GM12878 (cell line): ENCODE measurements around the gene IRAK3. TPM values are rescaled to one million over a fixed set of nuclear protein-coding genes. Genes with fewer than 3 reads are reported as not detected.

ENCODE experiments used
- ATAC-seq: fragments of 200-7000 bp; cut with Tn5 transposase; 3 replicates; pipeline ENCODE4 v1.9.1; 2020; ENCODE audit warnings: mild to moderate bottlenecking, moderate library complexity
- BruUV-seq: library from RNA; stranded (reverse); fragments of 400-500 nt; replicated peaks from 2 replicates; lab custom pipeline; 2021; lab: Mats Ljungman, UMichigan
- CTCF ChIA-PET: fragments of 300-600 bp; sonication (Branson Sonifier 250); formaldehyde crosslinking; extraction: SDS; loops from one replicate; lab custom pipeline; 2021; ENCODE audit warnings: inconsistent platforms; lab: Yijun Ruan, JAX
- POLR2A ChIA-PET: fragments of 350-600 bp; formaldehyde crosslinking; extraction: SDS; loops from one replicate; lab custom pipeline; 2021; ENCODE audit warnings: inconsistent platforms; lab: Charles Lee
- RAD21 ChIA-PET: fragments of 300-600 bp; sonication (Branson Sonifier 250); formaldehyde crosslinking; loops from one replicate; lab custom pipeline; 2023; ENCODE audit warnings: antibody characterized with exemption; ENCODE audit not compliant: unreplicated experiment; lab: Charles Lee
- SMC1A ChIA-PET: fragments of 300-600 bp; sonication (Branson Sonifier 250); formaldehyde crosslinking; loops from one replicate; lab custom pipeline; 2023; ENCODE audit not compliant: unreplicated experiment, uncharacterized antibody; lab: Charles Lee
- DNase-seq: peaks from one replicate; pipeline ENCODE4 v3.0.0-alpha.2; 2011; ENCODE audit warnings: low read depth, low spot score
- FAIRE-seq: peaks from 3 replicates; lab custom pipeline; 2011; peaks lifted over from hg19 to GRCh38; lab: Jason Lieb, UNC
- H2AFZ ChIP-seq: 2 replicates; pipeline ENCODE4 v1.6.0; 2011; ENCODE audit warnings: low read depth, low read length, control low read depth; ENCODE audit not compliant: control insufficient read depth
- H3K27ac ChIP-seq: 2 replicates; pipeline ENCODE4 v1.5.1; 2011; ENCODE audit warnings: control low read depth; ENCODE audit not compliant: control insufficient read depth, insufficient read depth
- H3K27me3 ChIP-seq, 2 experiments: replicated peaks in 1 of 2; 2 replicates each; pipeline versions ENCODE4 v1.6.0 to v1.6.1; 2011; ENCODE audit warnings: low read length in 1 of 2; ENCODE audit not compliant: control insufficient read depth in 2 of 2, insufficient read depth in 2 of 2
- H3K36me3 ChIP-seq, 2 experiments: 2 replicates each; pipeline ENCODE4 v1.5.1; 2011; ENCODE audit warnings: low read length in 1 of 2; ENCODE audit not compliant: control insufficient read depth in 2 of 2, insufficient read depth in 2 of 2
- H3K4me1 ChIP-seq: 2 replicates; pipeline ENCODE4 v1.6.1; 2011; ENCODE audit warnings: mild to moderate bottlenecking, low read length, moderate library complexity, mixed read lengths; ENCODE audit not compliant: control insufficient read depth, insufficient read depth
- H3K4me2 ChIP-seq: 2 replicates; pipeline ENCODE4 v1.6.0; 2011; ENCODE audit warnings: control low read depth; ENCODE audit not compliant: control insufficient read depth, insufficient read depth
- H3K4me3 ChIP-seq: fragments of 200-600 bp; sonication (generic); 2 replicates; pipeline ENCODE4 v1.5.1; 2016
- H3K79me2 ChIP-seq: 2 replicates; pipeline ENCODE4 v1.6.0; 2011; ENCODE audit warnings: low read length; ENCODE audit not compliant: control insufficient read depth, insufficient read depth
- H3K9ac ChIP-seq: 2 replicates; pipeline ENCODE4 v1.8.0; 2011; ENCODE audit warnings: low read length, control low read depth, mixed read lengths; ENCODE audit not compliant: control insufficient read depth, insufficient read depth
- H3K9me3 ChIP-seq: replicated peaks from 3 replicates; pipeline ENCODE4 v1.5.1; 2011; ENCODE audit warnings: mild to moderate bottlenecking, low read length; ENCODE audit not compliant: control insufficient read depth, insufficient read depth
- H4K20me1 ChIP-seq: 2 replicates; pipeline ENCODE4 v1.6.0; 2011; ENCODE audit not compliant: control insufficient read depth, insufficient read depth
- HDAC6 ChIP-seq: fragments of 200-600 bp; sonication (generic); IDR thresholded peaks from one replicate; pipeline ENCODE4 v1.8.0; 2017; ENCODE audit warnings: antibody characterized with exemption; ENCODE audit not compliant: unreplicated experiment
- MYB ChIP-seq: fragments of 150-350 bp; IDR thresholded peaks from 2 replicates; pipeline ENCODE4 v1.6.1; 2014; ENCODE audit warnings: mild to moderate bottlenecking, low read depth, low read length, borderline replicate concordance
- RFX5 ChIP-seq: IDR thresholded peaks from 2 replicates; pipeline ENCODE4 v1.6.1; 2011; ENCODE audit warnings: low read depth, low read length, improper control_type of control experiment
- RUNX3 ChIP-seq: IDR thresholded peaks from 2 replicates; pipeline ENCODE4 v1.6.1; 2012; ENCODE audit warnings: low read length, inconsistent platforms
- SMARCA5 ChIP-seq: fragments of 450-650 bp; IDR thresholded peaks from 2 replicates; pipeline ENCODE4 v1.6.1; 2017; ENCODE audit warnings: mild to moderate bottlenecking
- TCF7 ChIP-seq: IDR thresholded peaks from 2 replicates; pipeline ENCODE4 v1.6.1; 2014; ENCODE audit warnings: antibody characterized with exemption, borderline replicate concordance
- ZNF24 ChIP-seq: fragments of 450-650 bp; IDR thresholded peaks from 2 replicates; pipeline ENCODE4 v1.6.1; 2017; ENCODE audit warnings: antibody characterized with exemption, mild to moderate bottlenecking
- ZNF274 ChIP-seq: IDR thresholded peaks from one replicate; pipeline ENCODE4 v1.8.0; 2011; ENCODE audit not compliant: insufficient read length, insufficient read depth
- in situ Hi-C: fragments of 300-500 bp; cut with MboI; formaldehyde crosslinking; loops from 9 replicates; pipeline ENCODE4 v1.14.3; 2018; ENCODE audit warnings: mixed read lengths
- intact Hi-C: fragments of 100-400 bp; cut with micrococcal nuclease; formaldehyde crosslinking; loops from one replicate; pipeline ENCODE4 v1.14.2; 2022; ENCODE audit not compliant: unreplicated experiment
- polyA plus RNA-seq, 11 experiments: library from polyadenylated mRNA; depleted of rRNA in 4 of 11; unstranded in 6 of 11; stranded (reverse) in 5 of 11; fragments of >200 nt; fragmentation: Nextera tagmentation in 4 of 11; fragmentation: Illumina TruSeq in 1 of 11; extraction: Ambion mirVana in 4 of 11; extraction: Trizol in 1 of 11; gene quantifications; 1 replicate in 1 of 11; 2 replicates in 10 of 11; pipeline versions ENCODE4 v1.2.1 to v1.2.3, GENCODE V29; 2011 to 2016; ENCODE audit warnings: inconsistent platforms in 2 of 11, missing spikeins in 2 of 11, low read depth in 1 of 11
- total RNA-seq, 4 experiments: library from RNA; depleted of rRNA in 3 of 4; stranded (reverse); fragments of >200 nt in 3 of 4; fragmentation: Illumina TruSeq in 1 of 4; extraction: Trizol in 1 of 4; gene quantifications; 2 replicates each; pipeline versions ENCODE4 v1.2.1 to v1.2.3, GENCODE V29; 2013 to 2021
- TF ChIP-seq, protein P1 (sequence below): fragments of 450-650 bp; IDR thresholded peaks from 2 replicates; pipeline ENCODE4 v1.6.1; 2017; ENCODE audit warnings: mild to moderate bottlenecking
- TF ChIP-seq, protein P2 (sequence below): fragments of 450-650 bp; IDR thresholded peaks from 2 replicates; pipeline ENCODE4 v1.6.1; 2017; ENCODE audit warnings: borderline replicate concordance
- TF ChIP-seq, protein P3 (sequence below): IDR thresholded peaks from 2 replicates; pipeline ENCODE4 v1.6.1; 2012; ENCODE audit warnings: low read length, inconsistent platforms

Gene IRAK3
- total and polyA plus RNA-seq, 10 of the 15 experiments (the other 5 are each of a cell fraction or from before 2014, with no cell fraction given), result 1.4 to 14.1 (median 5.4) TPM

DNA sequence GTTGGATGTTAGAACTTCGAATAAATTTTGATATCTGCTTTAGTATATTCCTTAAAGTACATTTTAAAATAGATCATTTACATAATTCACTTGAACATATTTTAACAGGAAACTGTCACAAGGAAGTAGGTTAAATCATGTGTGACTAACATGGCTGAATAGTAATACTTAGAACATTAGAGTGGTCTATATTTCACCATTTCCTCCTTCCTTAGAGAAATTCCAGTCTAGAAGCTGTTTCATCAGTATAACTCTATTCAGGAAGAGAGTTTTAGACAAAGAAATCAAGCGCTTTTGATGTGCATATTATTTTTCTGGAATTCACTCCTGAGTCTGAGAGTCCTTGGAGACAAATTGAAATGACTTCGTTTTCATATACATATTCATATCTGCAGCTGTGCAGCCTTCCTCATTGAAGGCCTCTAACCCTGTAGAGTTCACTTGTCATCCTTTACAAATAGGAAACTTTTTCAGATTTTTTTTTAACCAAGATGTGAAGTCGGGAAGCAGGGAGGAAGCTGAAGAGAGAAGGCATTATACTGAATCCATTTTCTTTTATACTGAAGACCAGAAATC is 28.4 kb downstream of the IRAK3 start (continued):
- TF ChIP-seq, protein P1, sequence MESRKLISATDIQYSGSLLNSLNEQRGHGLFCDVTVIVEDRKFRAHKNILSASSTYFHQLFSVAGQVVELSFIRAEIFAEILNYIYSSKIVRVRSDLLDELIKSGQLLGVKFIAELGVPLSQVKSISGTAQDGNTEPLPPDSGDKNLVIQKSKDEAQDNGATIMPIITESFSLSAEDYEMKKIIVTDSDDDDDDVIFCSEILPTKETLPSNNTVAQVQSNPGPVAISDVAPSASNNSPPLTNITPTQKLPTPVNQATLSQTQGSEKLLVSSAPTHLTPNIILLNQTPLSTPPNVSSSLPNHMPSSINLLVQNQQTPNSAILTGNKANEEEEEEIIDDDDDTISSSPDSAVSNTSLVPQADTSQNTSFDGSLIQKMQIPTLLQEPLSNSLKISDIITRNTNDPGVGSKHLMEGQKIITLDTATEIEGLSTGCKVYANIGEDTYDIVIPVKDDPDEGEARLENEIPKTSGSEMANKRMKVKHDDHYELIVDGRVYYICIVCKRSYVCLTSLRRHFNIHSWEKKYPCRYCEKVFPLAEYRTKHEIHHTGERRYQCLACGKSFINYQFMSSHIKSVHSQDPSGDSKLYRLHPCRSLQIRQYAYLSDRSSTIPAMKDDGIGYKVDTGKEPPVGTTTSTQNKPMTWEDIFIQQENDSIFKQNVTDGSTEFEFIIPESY, result no peak
- TF ChIP-seq HDAC6, result no peak
- TF ChIP-seq TCF7, result no peak

DNA sequence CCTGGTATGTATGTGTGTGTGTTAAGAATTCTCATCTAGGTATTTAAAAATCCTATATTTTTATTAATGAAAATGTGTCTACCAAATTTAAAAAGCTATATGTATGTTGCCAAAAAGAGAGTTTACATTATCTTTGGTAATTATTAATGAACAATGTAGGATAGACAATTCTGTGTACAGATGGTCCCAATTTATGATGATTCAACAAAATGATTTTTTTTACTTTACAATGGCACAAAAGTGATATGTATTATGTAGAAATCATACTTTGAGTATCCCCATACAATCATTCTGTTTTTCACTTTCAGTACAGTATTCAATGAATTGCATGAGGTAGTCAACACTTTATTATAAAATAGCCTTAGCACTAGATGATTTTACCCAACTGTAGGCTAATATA is 39.4 kb downstream of the IRAK3 start:
- BruUV-seq, result no TSS peak
- ChIA-PET SMC1A (interaction anchor here (1.0 to 1.5 kb wide), 2 partner anchors 21 to 31 kb away, joined by 3 to 4 read pairs; no protein-coding TSS in a partner anchor), POLR2A (no interaction called here)
- ATAC-seq, result no peak
- intact Hi-C loops, result no loop called here
- TF ChIP-seq, protein P2, sequence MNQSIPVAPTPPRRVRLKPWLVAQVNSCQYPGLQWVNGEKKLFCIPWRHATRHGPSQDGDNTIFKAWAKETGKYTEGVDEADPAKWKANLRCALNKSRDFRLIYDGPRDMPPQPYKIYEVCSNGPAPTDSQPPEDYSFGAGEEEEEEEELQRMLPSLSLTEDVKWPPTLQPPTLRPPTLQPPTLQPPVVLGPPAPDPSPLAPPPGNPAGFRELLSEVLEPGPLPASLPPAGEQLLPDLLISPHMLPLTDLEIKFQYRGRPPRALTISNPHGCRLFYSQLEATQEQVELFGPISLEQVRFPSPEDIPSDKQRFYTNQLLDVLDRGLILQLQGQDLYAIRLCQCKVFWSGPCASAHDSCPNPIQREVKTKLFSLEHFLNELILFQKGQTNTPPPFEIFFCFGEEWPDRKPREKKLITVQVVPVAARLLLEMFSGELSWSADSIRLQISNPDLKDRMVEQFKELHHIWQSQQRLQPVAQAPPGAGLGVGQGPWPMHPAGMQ, result no peak
- no peak for TF ChIP-seq ZNF274
- no peak for TF ChIP-seq RFX5
- no peak for TF ChIP-seq RUNX3
- TF ChIP-seq ZNF24, result no peak
- TF ChIP-seq, protein P3, sequence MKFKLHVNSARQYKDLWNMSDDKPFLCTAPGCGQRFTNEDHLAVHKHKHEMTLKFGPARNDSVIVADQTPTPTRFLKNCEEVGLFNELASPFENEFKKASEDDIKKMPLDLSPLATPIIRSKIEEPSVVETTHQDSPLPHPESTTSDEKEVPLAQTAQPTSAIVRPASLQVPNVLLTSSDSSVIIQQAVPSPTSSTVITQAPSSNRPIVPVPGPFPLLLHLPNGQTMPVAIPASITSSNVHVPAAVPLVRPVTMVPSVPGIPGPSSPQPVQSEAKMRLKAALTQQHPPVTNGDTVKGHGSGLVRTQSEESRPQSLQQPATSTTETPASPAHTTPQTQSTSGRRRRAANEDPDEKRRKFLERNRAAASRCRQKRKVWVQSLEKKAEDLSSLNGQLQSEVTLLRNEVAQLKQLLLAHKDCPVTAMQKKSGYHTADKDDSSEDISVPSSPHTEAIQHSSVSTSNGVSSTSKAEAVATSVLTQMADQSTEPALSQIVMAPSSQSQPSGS, result no peak
- no peak for TF ChIP-seq MYB
- TF ChIP-seq SMARCA5, result no peak
- TF ChIP-seq, all 136 proteins: peak for 0
- H3K27me3 ChIP-seq, result no peaks in the 10 kb centered on the region; a peak in 1 of 4 replicates
- FAIRE-seq (no peak), DNase-seq (no peak)
- no peak overlapping the region for H3K27ac ChIP-seq
- no peak overlapping the region for H3K4me2 ChIP-seq
- H3K79me2 ChIP-seq, result no peaks in the 10 kb centered on the region
- H3K4me3 ChIP-seq, result no peak overlapping the region
- H3K36me3 ChIP-seq, result no peaks in the 10 kb centered on the region; a peak in 1 of 4 replicates
- H3K9me3 ChIP-seq, result no peaks in the 10 kb centered on the region
- H4K20me1 ChIP-seq, result no peaks in the 10 kb centered on the region
- ChIA-PET CTCF (interaction anchor here (0.8 kb wide), 1 partner anchor 180 kb away, joined by 3 read pairs; no protein-coding TSS in a partner anchor), RAD21 (no interaction called here)
- no peaks in the 10 kb centered on the region for H3K4me1 ChIP-seq
- no peak overlapping the region for H3K9ac ChIP-seq
- H2AFZ ChIP-seq, result no peak overlapping the region
- in situ Hi-C loops, result no loop called here
